ENCODE measurements around the gene ARL15.

GRCh38 chr5:54257366-54258118 is 52.8 kb downstream of the ARL15 start:
- TF ChIP-seq CTCF (IDR thresholded peaks at IDR 0.05; ENCODE audit: low read depth, low read length, missing input control) = no peak
- TF ChIP-seq, protein P1, sequence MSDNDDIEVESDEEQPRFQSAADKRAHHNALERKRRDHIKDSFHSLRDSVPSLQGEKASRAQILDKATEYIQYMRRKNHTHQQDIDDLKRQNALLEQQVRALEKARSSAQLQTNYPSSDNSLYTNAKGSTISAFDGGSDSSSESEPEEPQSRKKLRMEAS (IDR thresholded peaks at IDR 0.05) = no peak
- no peak for TF ChIP-seq NR2F2 (IDR thresholded peaks at IDR 0.05)
- TF ChIP-seq RAD21 (IDR thresholded peaks at IDR 0.05) = no peak
- TF ChIP-seq SP1 (IDR thresholded peaks at IDR 0.05) = no peak
- TF ChIP-seq, protein P2, sequence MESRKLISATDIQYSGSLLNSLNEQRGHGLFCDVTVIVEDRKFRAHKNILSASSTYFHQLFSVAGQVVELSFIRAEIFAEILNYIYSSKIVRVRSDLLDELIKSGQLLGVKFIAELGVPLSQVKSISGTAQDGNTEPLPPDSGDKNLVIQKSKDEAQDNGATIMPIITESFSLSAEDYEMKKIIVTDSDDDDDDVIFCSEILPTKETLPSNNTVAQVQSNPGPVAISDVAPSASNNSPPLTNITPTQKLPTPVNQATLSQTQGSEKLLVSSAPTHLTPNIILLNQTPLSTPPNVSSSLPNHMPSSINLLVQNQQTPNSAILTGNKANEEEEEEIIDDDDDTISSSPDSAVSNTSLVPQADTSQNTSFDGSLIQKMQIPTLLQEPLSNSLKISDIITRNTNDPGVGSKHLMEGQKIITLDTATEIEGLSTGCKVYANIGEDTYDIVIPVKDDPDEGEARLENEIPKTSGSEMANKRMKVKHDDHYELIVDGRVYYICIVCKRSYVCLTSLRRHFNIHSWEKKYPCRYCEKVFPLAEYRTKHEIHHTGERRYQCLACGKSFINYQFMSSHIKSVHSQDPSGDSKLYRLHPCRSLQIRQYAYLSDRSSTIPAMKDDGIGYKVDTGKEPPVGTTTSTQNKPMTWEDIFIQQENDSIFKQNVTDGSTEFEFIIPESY (IDR thresholded peaks at IDR 0.05) = no peak
- no peak for TF ChIP-seq TAF1 (conservative IDR thresholded peaks at IDR 0.05)
- no peak for TF ChIP-seq YY1 (IDR thresholded peaks at IDR 0.05)
- TF ChIP-seq JUND (IDR thresholded peaks at IDR 0.05) = no peak

Data from liver (tissue), 3 donors.